HG03060 (cell line): ENCODE data around the gene BZW1.

ENCODE experiments used
- ATAC-seq: cut with Tn5 transposase; IDR thresholded peaks from one replicate; pipeline ENCODE4 v1.9.1; 2021; ENCODE audit warnings: low read depth, moderate number of reproducible peaks; ENCODE audit not compliant: unreplicated experiment

BZW1 gene

DNA sequence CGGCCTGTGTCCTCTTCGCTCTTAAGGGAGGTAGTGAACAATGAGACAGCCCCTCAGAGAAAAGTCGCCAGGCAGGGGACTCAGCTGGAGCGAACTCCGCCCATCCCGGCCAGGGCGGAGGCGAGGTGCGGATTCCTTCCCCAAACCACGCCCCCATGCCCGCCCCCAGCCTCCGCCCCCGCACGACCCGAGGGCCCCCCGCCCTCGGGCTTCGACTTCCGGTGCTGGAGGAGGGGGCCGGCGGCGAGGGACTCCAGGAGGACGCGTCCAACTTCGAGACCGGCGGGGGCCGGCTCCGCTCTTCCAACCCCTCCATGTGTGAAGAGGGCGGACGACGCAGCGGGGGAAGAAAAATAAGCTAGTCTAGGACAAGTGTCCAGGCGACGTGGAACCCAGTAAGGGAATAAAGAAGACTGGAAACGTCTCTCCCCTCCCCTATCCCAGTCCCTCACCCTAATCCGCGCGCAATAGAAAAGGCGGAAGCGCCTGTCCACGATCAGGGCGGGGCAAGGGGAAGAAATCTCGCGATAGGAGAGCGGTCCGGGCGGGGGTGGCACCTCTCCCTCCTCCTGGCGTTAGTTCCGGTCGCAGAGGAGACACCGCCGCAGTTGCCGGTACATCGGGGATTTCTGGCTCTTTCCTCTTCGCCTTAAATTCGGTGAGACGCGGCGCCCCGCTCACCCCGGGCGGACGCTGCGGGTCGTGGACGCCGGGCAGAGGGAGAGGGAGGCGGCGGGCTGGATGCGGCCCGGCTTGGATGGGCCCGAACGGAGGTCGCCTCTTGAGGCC, at the start of gene BZW1:
Gene BZW1, plus strand, starts transcription at position 578 of the 789 bp plus-strand sequence. CDS start 1,308 bp downstream, outside the sequence.
- peak; percentile 58 for ATAC-seq

DNA sequence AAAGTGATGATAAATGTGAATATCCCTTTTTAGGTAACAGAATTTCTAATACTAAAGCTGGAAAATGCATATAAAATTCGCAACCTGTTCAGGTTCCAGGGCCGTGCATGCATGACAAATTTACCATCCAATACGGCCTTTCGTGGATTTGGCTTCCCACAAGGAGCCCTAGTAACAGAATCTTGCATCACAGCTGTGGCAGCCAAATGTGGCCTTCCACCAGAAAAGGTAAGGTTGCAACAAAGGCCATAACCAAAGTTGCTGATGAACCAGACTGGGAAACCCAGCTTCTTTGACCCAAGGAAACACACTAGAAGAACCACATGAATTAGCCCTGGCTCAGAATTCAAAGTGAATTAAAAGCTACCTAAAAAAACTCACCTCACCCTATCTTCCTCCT, 49.6 kb upstream of the BZW1 start:
- no peak for ATAC-seq

DNA sequence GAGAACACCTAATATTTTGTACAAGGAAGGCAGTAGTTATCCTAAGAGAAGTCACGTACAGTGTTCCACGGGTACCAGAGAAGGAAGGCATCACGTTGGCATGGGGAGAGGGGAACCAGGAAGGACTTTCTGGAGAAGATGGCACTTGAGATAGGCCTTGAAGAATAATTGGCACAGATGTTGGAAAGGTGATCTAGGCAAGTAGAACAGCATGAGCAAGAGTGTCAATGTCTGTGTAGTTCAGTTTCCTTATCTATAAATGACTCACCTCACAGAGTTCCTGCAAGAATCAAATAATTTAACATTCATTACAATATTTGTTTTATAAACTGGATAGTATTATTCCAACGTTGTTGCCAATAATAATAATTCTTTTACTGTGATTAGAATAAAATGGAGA, 48.3 kb upstream of the BZW1 start:
- no peak for ATAC-seq

DNA sequence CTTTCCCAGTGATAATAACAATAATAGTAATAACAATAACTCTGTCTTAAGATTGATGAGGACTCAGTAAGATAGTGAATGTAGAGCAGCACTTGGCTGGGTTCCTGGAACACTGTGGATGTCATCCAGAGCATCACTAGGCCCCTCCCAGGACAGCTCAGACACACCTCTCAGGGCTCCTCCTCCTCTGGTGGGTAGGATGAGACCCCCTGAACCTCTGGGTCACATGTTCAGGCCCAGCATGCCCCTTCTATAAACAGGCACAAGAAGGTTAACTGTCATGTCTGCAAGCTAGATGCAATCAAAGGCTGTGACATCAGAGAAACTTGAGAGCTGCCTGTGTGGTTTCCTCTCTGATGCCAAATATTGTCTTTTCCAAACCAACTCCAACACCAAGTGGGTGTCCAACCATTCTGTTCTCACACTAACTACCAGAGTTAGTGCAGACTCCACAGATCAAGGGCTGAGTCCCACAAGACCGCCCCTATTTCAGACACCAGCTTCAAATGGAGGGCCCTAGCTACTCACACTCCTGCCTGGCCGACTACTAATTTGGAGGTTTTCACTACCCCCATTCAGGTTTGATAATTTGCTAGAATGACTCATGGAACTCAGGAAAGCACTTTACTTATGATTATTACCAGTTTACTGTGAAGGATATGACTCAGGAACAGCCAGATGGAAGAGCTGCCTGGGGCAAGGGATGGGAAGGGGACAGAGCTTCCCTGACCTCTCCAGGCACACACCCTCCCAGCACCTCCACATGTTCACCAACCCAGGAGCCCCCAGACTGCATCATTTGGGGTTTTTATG, 46.4 kb upstream of the BZW1 start:
- ATAC-seq, result peak; percentile 43

DNA sequence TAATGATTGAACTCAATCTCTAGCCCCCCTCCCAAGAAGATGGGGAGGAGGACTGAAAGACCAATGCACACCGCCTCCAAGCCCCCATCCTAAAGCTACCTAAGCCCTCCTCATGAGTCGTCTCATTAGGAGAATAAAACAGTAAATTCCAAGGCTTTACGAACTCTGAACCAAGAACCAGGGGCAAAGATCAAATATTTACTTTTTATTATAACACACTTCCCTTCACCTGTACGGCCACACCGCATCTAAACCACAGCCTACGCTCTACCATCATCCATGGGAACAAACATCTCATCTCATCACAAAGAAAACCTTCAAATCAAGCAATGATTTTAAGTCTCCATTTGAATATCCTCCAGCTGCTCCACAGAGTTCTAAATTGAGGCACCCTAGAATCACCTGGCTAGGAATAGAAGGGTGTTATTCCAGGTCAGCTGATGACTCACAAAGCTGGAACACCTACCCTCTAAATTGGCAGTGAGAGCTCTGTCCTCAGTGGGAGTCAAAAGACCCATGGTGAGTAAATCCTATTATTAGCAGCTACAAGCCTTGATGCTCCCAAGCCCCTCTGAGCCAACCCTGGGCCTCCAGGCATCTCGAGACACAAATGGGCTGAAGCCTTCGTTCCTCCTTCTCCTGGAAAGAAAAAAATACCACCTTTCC, 45.6 kb upstream of the BZW1 start:
- ATAC-seq, result no peak

DNA sequence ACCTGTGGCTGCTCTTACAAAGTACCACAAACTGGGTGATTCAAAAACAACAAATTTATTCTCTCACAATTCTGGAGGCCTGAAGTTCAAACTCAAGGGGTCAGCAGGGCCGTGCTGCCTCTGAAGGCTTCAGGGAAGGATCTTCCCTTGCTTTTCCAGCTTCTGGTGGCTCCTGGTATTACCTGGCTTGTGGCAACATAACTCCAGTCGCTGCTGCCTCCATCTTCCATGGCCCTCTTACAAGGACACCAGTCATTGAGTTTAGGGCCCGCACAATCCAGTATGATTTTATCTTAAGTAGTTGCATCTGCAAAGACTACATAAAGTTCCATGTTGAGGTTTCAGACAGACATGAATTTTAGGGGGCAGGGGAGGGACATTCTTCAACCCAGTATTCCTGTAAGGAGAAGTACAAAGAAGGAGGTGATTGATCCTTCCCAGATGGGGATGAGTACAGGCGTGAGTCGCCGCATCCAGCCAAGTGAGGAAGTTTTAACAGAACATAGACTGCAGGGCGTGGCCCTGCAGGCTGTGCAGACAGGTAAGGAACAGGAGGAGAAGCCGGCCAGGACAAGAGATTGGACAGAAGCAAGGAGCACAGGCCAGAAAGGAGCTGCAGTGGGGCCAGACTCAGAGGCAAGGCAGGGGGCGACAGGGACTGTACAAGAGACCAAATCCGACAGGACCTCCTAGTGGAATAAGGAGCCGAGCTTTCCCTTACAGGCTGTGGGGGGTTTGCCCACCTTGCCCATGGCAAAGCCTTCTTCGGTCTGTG, 44.4 kb upstream of the BZW1 start:
- no peak for ATAC-seq

DNA sequence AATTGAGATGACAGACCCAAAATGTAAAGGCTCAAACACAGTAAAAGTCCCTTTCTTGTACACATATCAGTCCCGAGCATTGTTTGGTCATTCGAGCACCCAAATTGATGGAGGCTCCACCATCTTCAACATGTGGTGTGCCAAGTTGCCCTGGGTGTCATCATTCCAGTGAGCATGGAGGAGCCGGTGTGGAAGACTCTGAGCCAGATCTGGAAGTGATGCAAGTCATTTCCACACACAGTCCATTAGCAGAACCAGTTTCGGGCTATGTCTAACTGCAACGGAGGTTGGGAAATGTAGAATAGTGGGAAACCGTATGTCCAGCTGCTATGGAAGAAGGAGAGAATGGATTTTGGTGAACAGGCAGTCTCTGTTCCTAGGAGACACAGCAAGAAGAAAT, 40.9 kb upstream of the BZW1 start:
- ATAC-seq, result no peak

DNA sequence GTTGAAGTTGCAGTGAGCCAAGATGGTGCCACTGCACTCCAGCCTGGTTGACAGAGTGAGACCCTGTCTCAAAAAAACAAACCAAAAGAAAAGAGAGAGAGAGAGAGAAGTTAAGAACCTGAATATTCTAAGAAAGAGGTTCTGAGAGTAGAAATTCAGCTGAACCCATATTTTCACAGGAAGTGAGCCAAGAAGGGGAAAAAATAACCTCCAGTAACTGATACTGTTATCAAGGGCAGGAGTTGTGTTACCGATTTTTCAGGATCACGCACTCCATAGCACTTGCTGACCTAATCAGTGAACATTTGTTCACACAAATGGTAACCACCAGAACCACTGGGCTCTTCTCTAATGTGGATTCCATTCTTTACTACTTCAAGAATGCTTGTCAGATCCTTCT, 39.1 kb upstream of the BZW1 start:
- no peak for ATAC-seq

DNA sequence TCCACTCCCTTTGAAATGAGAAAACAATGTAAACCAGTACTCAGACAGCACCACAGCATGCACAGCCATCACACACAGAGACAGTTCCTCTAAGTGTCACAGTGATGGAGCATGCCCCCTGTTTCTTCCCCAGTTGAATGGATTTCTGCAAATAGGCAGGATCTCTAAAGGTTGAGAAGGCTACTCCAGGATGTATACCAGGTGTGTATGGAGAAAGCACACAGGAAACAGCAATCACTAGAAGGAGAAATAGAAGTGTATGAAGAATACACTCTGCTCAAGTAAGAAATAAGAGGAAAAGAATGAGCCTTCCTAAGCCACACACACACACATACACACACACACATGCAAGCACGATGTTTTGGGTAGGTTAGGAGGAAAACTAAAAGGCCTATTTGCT, 38.6 kb upstream of the BZW1 start:
- ATAC-seq, result no peak

DNA sequence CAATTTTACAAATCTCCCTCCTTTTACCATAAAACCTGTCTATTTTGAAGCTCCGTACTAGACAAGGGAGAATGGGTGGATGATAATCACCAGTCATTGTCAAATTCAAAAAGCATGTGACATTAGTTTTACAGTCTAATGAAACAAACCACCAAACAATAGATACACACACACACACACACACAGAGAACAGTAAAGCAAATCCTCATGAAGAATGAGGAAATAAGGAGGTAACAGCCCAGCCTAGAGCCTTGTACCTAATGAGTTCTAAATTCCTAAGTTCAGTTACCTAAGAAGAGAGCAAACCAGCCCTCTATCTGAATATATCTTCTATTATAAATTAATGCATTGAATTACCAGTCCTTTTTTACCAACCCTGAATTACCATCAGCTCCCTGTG, 36.8 kb upstream of the BZW1 start:
- no peak for ATAC-seq

DNA sequence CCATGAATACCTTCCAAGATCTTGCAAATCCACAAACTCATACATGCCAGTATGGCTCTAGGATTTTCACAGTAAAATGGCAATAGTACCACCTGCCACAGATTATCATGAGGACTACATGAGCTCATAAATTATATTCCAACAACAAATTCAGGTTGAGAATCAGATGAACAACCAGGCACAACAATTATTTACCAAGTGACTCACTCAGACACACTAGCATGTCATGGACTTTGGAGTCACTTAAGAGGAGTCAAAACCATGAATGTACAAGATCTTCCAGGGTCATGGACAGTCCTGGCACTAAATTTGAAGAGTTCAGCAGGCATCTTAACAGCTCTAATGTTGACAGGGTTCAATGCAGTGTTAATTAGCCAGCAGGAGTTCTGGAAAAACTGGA, 34.4 kb upstream of the BZW1 start:
- no peak for ATAC-seq

DNA sequence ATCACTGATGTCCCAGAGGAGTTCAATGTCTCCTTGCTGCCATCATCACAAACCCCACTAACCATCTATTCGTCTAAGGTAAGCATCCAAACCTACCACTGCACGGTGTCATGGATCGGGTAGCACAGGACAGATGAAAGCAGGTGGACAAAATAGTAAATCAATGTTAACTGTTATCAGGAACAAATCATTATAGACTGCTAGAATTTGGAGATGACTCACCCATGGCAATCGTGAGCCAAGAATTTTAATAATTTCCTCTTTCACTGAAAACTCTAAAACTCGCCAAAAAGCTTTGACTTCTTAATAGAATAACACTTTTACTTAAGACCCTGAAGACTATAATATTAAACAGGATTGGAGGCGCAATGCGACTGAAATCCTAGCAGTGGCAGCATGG, 33.7 kb upstream of the BZW1 start:
- no peak for ATAC-seq

DNA sequence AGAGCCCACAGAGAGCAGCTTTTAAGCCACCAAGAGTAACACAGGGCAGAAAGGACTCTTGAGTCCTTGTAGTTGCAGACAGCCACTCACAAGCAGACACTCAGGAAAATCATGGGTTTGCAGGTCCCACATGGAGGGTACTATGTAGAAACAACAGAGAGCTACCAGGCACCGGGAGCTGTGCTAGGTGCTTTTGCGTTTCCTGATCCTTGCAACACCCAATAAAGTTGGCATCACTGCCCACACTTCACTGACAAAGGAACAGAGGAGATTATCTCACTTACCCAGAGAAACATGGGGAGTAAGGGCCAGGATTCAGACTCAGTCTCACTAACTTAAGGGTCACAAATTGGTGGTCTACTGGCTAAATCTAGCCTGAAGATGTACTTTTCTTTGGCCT, 32.5 kb upstream of the BZW1 start:
- ATAC-seq, result no peak

DNA sequence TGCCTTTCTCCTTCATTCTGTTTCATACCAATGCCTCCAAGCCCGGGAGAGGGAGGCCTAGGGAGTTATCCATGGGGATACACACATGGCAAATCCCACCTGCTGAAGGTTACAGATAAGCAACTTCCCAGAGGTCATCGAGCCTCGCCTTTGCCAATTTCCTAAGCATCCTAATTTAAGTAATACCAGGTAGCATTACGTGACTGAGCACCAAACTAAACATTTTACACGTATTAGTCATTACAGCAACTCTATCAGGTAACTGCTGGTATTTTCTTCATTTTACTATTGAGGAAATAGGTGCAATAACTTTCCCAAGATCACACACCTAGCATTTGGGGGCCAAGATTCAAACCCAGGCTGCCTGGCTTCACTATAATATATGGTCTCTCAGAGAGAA, 30.1 kb upstream of the BZW1 start:
- no peak for ATAC-seq

DNA sequence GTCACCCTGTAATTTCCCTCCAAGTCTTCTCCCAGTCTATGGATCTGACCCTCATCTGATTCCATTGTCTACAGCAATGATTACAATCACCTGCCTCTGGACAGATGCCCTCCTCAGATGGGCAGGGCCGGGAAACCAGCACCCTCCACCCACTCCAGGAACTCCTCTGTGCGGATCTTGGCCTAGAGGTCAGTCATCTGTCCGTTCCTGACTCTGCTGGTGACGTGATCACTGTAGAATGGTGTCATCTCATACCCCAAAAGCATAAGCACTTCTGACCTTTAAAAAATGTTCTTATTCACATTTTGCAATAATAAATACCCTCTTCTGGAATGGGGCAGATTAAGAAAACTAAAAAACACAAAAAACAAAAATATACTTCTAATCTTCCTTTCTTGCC, 29.5 kb upstream of the BZW1 start:
- ATAC-seq, result no peak

DNA sequence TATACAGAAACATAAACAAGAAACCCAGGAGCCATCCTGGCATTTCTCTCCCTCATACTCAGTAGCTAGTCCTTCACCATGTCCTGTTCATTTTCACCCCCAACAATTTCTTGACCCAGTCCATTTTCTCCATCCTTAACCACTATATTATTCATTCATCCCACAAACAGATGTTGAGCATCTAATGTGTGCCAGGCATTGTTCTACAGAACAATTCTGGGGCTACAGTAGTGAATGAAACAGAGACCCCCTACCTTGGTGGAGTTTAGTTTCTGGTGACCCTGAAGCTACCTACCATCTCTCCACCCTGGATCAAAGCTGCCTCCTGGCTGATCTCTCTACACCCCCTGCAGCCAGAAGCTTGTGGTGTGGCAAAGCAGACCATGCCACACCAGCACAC, 27.5 kb upstream of the BZW1 start:
- no peak for ATAC-seq

DNA sequence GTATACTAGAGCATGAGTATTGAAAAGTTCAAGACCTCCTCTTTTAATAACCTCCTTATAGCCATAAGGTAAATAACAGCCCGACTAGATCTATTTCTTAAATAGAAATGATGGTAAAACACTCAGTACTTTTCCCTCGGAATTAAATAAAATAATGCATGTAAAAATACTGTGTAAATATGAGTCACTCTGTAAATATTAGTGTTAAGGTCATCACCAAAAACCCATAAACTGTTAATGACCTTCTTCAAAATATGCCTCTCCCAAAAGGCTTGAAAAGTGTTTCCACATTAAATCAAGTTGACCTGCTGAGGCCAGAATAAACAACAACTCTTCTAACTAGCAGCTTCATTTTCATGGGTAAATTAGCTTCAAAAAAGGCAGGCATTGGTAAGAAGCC, 25.3 kb upstream of the BZW1 start:
- no peak for ATAC-seq

DNA sequence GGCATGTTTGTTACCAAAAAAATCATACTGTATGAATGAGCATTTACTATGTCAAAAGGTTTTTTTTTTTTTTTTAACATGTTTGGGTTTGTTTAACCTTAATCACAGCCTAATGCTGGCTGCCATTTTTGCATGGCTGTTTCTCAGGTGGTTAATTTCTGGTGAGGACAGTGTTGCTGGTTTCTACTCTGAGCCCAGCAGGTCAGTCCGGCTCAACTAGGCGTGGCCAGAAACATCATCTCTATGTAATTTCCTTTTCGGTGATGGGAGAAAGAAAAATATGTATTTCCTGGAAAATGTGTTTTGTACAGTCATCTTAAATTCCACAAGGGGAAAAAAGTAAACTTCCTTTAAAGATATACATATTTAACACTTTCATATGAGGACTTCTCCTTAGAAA, 24.9 kb upstream of the BZW1 start:
- ATAC-seq, result no peak

DNA sequence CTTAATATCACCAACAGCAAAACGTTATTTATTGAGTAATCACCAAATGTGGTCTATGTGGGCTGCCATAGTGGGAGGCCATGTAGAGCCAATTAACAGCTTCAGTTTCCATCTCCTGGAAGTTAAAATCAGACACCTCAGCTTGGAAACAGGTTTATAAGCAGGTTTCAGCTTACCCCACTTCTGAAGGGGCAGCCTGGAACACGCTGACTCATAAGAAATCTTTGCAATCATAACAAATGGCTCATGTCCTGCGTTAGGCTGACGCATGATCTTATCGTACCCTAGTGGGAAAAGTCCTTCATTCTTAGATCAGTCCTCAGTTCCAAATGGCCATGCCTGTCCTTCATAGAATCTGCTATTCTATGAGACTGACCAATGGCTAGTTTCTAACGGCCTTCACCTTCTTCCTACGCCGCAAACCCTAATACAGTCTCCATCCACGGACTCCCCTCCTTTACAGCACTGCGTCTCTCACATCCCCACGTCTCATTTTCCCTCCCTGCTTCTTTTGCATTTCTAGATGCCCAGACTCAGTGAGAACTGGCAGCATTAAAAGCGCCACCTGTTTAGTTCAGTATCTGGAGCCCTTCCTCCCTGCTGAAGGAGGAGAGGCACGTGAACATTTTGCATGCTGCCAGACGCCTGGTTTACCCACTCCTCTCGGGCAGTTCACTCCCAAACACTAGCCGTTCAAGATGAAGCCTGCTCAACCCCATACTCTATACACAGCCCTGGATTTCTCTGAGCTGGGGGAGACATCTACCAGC, 24.2 kb upstream of the BZW1 start:
- ATAC-seq, result no peak

DNA sequence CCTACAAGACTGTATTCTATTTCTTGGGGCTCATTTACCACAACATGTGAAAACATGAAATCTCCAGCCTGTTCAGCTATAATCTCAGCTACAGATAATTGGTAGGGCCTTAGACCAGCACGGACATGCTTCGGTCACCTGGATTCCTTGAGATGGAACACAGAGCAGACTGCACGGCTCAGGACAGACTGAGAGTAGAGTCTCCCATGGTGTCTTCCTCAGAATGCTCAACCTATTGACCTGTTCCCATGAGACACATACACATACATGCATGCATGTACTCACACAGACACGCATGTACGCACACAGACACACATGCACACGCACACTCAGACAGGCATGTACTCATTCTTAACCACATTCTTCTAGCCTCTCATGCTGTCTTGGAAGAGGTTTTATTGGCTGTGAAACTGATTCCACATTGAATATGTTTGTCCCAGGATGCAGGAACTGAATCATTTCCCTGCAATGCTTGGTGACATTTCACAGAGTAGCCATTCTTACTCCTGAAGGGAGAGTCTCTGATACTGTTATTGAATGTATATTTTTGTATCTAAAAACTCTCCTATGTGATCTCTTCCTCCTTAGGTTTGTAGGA, 23.5 kb upstream of the BZW1 start:
- ATAC-seq, result no peak
